PFSK-1 (cell line): ENCODE measurements around the gene CBX1.

Source experiments
- FOXP2 ChIP-seq: optimal IDR thresholded peaks from 2 replicates; pipeline ENCODE3; 2011; ENCODE audit warnings: borderline replicate concordance, control low read depth, inconsistent platforms; ENCODE audit not compliant: insufficient read depth; ENCODE audit errors: extremely low read length, extremely low read depth
- POLR2AphosphoS5 ChIP-seq: IDR thresholded peaks from 2 replicates; pipeline ENCODE4 v1.6.1; 2012; ENCODE audit warnings: low read depth, mild to moderate bottlenecking, control low read depth, low read length, moderate library complexity
- REST ChIP-seq, 2 experiments: IDR thresholded peaks; 2 replicates each; pipeline versions ENCODE4 v1.6.1 to v1.8.0; 2011 to 2012; ENCODE audit warnings: low read depth in 2 of 2, low read length in 2 of 2, control low read depth in 1 of 2, inconsistent platforms in 1 of 2, mild to moderate bottlenecking in 1 of 2, moderate library complexity in 1 of 2; ENCODE audit not compliant: insufficient read depth in 1 of 2
- SIN3A ChIP-seq: IDR thresholded peaks from 2 replicates; pipeline ENCODE4 v1.6.1; 2012; ENCODE audit warnings: mild to moderate bottlenecking, low read length, moderate library complexity, borderline replicate concordance; ENCODE audit not compliant: insufficient read depth
- TAF1 ChIP-seq: IDR thresholded peaks from 2 replicates; pipeline ENCODE4 v1.6.1; 2012; ENCODE audit warnings: low read length, control low read depth, borderline replicate concordance; ENCODE audit not compliant: insufficient read depth

Gene CBX1

GRCh38 chr17:48025040-48025903, 76.0 kb downstream of the CBX1 start:
- TF ChIP-seq SIN3A (peak; percentile 90; the same call in 1 of the 2 replicates), POLR2AphosphoS5 (peak; percentile 49; the same call in 1 of the 2 replicates), REST (IDR thresholded peaks at IDR 0.05; ENCODE audit: insufficient read depth in 1 of 2, low read depth in 2 of 2, low read length in 2 of 2) (no peak), TAF1 (no peak), FOXP2 (peak; percentile 86)

GRCh38 chr17:48024149-48025039, 76.9 kb downstream of the CBX1 start:
- TF ChIP-seq SIN3A (no peak), TAF1 (no peak), REST (IDR thresholded peaks at IDR 0.05; ENCODE audit: insufficient read depth in 1 of 2, low read depth in 2 of 2, low read length in 2 of 2) (no peak), POLR2AphosphoS5 (no peak), FOXP2 (no peak)

- TF ChIP-seq REST (IDR thresholded peaks at IDR 0.05; ENCODE audit: insufficient read depth in 1 of 2, low read depth in 2 of 2, low read length in 2 of 2) (no peak), SIN3A (no peak)
Measured at GRCh38 chr17:48023400-48024148, 77.7 kb downstream of the CBX1 start.

GRCh38 chr17:48022901-48023300, 78.4 kb downstream of the CBX1 start:
- TF ChIP-seq SIN3A (no peak), FOXP2 (no peak), POLR2AphosphoS5 (no peak), REST (IDR thresholded peaks at IDR 0.05; ENCODE audit: insufficient read depth in 1 of 2, low read depth in 2 of 2, low read length in 2 of 2) (no peak), TAF1 (no peak)
